ENCODE measurements around the gene CDK4. TPM values are rescaled to one million over a fixed set of nuclear protein-coding genes. Genes with fewer than 3 reads are reported as not detected.

CDK4 gene
- total and polyA plus RNA-seq, 2 of the 13 experiments (the other 11 are each of a cell fraction or from before 2014, with no cell fraction given) = 191 to 209 TPM

DNA sequence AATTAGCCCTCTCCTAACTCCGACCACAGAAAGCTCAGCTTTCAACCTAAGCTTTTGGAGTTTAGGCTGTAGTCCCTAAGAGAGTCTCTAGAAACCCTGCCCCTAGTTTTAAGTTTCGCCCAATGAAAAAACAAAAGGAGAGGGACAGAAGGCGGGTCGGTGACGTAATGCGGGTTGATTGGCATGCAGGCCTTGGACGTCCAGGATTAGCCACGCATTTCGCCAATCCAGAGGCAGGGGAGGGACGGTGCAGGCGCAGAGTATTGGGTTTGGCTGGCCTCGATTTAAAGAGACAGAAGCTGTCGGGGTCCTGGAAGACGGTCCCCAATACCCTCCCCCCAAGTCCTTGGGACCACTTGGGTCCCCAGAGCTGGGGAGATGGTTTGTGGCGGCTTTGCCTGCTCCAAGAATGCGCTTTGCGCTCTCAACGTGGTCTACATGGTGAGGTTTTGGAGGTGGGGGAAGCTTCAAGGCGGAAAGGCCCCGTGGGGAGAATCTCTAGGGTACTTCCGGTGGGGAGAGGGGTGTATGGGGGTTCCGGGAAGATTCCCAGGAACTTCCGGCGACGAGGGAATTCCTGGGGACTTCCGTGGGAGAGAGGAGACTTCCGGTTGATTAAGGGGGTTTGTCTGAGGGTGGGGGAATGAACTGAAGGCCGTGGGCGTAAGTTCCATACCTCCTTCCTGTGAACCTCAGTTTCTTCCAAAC lies 7.2 kb downstream of the CDK4 start, which contains the start of gene TSPAN31 (continued):
- TF ChIP-seq, protein P1, sequence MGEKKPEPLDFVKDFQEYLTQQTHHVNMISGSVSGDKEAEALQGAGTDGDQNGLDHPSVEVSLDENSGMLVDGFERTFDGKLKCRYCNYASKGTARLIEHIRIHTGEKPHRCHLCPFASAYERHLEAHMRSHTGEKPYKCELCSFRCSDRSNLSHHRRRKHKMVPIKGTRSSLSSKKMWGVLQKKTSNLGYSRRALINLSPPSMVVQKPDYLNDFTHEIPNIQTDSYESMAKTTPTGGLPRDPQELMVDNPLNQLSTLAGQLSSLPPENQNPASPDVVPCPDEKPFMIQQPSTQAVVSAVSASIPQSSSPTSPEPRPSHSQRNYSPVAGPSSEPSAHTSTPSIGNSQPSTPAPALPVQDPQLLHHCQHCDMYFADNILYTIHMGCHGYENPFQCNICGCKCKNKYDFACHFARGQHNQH (CRISPR knock-in tag; IDR thresholded peaks at IDR 0.05) = peak; percentile 62
- TF ChIP-seq, protein P2, sequence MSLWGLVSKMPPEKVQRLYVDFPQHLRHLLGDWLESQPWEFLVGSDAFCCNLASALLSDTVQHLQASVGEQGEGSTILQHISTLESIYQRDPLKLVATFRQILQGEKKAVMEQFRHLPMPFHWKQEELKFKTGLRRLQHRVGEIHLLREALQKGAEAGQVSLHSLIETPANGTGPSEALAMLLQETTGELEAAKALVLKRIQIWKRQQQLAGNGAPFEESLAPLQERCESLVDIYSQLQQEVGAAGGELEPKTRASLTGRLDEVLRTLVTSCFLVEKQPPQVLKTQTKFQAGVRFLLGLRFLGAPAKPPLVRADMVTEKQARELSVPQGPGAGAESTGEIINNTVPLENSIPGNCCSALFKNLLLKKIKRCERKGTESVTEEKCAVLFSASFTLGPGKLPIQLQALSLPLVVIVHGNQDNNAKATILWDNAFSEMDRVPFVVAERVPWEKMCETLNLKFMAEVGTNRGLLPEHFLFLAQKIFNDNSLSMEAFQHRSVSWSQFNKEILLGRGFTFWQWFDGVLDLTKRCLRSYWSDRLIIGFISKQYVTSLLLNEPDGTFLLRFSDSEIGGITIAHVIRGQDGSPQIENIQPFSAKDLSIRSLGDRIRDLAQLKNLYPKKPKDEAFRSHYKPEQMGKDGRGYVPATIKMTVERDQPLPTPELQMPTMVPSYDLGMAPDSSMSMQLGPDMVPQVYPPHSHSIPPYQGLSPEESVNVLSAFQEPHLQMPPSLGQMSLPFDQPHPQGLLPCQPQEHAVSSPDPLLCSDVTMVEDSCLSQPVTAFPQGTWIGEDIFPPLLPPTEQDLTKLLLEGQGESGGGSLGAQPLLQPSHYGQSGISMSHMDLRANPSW (CRISPR knock-in tag; IDR thresholded peaks at IDR 0.05; ENCODE audit: borderline replicate concordance) = no peak
- TF ChIP-seq RARG (CRISPR knock-in tag; IDR thresholded peaks at IDR 0.05; ENCODE audit: low read depth) (no peak), FOXO1 (CRISPR knock-in tag; IDR thresholded peaks at IDR 0.05) (no peak), ZNF430 (CRISPR knock-in tag; IDR thresholded peaks at IDR 0.05) (peak; percentile 66), ATF1 (CRISPR knock-in tag; IDR thresholded peaks at IDR 0.05) (peak; percentile 97), TSC22D2 (CRISPR knock-in tag; IDR thresholded peaks at IDR 0.05; ENCODE audit: borderline replicate concordance) (no peak), ZNF703 (CRISPR knock-in tag; IDR thresholded peaks at IDR 0.05; ENCODE audit: borderline replicate concordance) (no peak), SIX4 (CRISPR knock-in tag; IDR thresholded peaks at IDR 0.05) (no peak), ATRX (CRISPR knock-in tag; IDR thresholded peaks at IDR 0.05; ENCODE audit: borderline replicate concordance) (no peak), MIER3 (CRISPR knock-in tag; IDR thresholded peaks at IDR 0.05; ENCODE audit: borderline replicate concordance) (no peak; the same call in 1 of the 2 replicates), ZNF24 (IDR thresholded peaks at IDR 0.05) (no peak), TBP (CRISPR knock-in tag; IDR thresholded peaks at IDR 0.05) (no peak), TAF1 (CRISPR knock-in tag; IDR thresholded peaks at IDR 0.05) (peak; percentile 66), ETV6 (CRISPR knock-in tag; conservative IDR thresholded peaks at IDR 0.05) (no peak; the same call in 1 of the 2 replicates), XBP1 (CRISPR knock-in tag; IDR thresholded peaks at IDR 0.05) (no peak), CEBPB (IDR thresholded peaks at IDR 0.05; ENCODE audit: borderline replicate concordance, low read depth, low read length) (peak; percentile 79; the same call in 1 of the 2 replicates), ZNF432 (CRISPR knock-in tag; IDR thresholded peaks at IDR 0.05; ENCODE audit: borderline replicate concordance) (no peak), CEBPG (CRISPR knock-in tag; IDR thresholded peaks at IDR 0.05) (peak; percentile 65), ZMYM4 (CRISPR knock-in tag; IDR thresholded peaks at IDR 0.05) (peak; percentile 48; the same call in 1 of the 2 replicates), SUZ12 (IDR thresholded peaks at IDR 0.05; ENCODE audit: low read depth, low read length) (no peak)
- TF ChIP-seq, protein P3, sequence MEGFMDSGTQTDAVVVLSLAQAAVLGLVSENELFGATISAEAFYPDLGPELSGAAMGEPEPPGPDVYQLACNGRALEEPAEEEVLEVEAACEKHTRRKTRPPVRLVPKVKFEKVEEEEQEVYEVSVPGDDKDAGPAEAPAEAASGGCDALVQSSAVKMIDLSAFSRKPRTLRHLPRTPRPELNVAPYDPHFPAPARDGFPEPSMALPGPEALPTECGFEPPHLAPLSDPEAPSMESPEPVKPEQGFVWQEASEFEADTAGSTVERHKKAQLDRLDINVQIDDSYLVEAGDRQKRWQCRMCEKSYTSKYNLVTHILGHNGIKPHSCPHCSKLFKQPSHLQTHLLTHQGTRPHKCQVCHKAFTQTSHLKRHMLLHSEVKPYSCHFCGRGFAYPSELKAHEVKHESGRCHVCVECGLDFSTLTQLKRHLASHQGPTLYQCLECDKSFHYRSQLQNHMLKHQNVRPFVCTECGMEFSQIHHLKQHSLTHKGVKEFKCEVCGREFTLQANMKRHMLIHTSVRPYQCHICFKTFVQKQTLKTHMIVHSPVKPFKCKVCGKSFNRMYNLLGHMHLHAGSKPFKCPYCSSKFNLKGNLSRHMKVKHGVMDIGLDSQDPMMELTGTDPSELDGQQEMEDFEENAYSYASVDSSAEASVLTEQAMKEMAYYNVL (CRISPR knock-in tag; IDR thresholded peaks at IDR 0.05; ENCODE audit: borderline replicate concordance) = peak; percentile 22; the same call in 1 of the 2 replicates
- TF ChIP-seq, protein P4, sequence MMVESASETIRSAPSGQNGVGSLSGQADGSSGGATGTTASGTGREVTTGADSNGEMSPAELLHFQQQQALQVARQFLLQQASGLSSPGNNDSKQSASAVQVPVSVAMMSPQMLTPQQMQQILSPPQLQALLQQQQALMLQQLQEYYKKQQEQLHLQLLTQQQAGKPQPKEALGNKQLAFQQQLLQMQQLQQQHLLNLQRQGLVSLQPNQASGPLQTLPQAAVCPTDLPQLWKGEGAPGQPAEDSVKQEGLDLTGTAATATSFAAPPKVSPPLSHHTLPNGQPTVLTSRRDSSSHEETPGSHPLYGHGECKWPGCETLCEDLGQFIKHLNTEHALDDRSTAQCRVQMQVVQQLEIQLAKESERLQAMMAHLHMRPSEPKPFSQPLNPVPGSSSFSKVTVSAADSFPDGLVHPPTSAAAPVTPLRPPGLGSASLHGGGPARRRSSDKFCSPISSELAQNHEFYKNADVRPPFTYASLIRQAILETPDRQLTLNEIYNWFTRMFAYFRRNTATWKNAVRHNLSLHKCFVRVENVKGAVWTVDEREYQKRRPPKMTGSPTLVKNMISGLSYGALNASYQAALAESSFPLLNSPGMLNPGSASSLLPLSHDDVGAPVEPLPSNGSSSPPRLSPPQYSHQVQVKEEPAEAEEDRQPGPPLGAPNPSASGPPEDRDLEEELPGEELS (CRISPR knock-in tag; IDR thresholded peaks at IDR 0.05) = 0 out of 2 replicates have a peak, but pooled peaks have one; percentile 9
